HG03442 (cell line): ENCODE measurements around the gene IL21.

Experiments
- ATAC-seq: cut with Tn5 transposase; IDR thresholded peaks from one replicate; pipeline ENCODE4 v1.9.1; 2021; ENCODE audit warnings: mild to moderate bottlenecking, moderate library complexity; ENCODE audit not compliant: unreplicated experiment

IL21 gene

DNA sequence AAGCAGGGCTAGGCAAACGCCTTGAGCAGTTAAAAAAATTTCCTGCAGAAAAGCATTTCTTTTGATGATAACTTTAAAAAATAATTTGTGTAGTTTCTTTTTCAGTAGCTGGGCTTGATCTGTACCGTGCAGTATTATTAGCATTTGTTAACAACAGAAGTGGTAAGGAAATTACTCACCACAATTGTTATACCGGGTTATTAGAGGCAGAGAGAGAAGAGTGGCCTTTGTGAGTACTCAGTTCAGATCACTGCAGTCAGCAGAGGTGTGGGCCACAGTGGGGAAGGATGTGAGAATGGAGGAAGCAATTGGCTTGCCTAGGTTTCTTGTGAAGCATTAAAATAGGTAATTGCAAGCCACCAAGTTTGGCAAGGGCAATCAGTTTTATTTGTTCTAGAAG is 14.3 kb upstream of the IL21 start:
- peak; percentile 81 for ATAC-seq

DNA sequence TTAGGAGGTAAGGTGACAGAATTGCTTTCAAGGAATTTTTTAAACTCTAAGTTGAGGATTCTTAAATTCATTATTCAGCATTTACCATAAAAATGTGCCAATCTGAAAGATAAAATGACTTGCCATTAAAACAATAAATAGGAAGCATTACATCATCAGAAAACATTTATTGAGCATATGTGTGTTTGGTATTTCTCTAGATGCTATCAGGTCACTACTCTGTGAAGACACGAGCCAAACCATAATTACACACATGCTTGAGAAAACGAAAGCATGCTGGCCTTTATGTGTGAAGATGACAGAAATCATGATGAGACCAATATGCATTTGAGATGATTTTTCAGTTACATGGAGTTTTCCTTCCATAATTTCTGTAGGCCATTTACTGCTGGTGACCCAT is 12.3 kb upstream of the IL21 start:
- no peak for ATAC-seq

DNA sequence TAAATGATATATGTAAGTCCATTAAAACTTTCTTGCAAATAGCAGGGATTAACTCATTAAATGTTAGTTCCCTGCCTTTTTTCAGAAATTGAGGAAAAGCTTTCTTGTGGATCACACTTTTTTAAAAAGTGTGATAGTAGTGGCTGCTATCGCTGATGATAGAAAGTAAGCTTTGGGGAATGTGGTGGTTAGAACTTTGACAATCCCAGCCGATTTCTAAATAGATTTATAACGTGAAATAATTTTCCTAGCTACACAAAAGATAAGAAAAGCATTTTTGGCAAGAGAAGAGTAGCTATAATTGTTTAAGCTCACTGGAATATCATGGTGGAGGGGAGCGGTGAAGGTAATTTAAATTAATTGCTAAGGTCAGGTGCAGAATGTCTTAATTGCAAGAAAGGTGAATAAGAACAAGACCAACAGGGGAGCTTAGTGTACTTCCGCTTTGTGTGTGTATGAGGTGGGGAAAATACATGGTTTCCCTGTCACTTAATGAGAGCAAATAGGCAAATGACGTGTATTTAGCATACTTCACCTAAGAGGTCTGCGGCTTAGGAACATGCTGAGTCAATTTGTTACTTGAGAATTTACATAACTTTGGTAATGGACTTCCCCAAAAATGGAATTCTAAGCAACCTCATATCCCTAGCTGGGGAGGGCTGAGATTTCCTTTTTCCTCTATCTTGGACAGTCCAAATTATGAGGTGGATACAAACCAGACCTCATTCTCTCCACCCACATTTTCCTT is 11.7 kb upstream of the IL21 start:
- peak; percentile 67 for ATAC-seq

DNA sequence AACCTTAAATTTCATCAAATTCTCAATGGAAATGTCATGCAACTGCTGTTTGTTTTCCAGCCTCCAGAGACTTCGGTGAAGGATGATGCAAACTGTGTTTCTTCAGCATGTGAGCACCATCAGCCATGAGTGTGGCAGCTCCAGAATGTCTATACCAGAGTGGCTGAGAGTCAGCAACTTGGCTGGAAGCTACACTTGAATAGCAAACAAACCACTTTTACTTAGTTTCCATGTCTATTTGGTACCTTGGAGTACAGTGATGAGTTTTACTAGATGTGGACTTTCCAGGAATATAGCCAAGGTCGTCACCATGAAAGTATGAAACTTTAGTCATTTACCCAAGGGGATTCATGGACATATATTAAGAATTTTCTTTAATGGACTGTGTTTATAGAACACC is 4.3 kb upstream of the IL21 start:
- no peak for ATAC-seq

DNA sequence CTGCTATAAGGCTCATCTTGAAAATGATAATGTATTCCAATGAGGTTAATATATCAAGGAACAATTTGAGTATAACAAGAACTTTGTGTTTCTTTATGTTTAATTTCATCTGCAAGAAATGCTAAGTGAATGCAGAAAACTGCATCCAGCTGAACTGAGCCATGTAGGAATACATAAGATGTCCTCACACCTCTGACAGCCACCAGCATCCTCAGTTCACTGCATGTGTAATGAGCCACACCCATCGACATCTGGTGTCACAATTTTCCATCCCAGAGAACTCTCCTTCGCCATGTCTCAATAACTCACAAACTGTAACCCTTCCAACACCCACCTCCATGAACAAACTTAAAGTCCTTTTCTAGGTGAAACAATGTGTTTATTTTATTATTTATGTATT is 3.3 kb upstream of the IL21 start:
- ATAC-seq = no peak

DNA sequence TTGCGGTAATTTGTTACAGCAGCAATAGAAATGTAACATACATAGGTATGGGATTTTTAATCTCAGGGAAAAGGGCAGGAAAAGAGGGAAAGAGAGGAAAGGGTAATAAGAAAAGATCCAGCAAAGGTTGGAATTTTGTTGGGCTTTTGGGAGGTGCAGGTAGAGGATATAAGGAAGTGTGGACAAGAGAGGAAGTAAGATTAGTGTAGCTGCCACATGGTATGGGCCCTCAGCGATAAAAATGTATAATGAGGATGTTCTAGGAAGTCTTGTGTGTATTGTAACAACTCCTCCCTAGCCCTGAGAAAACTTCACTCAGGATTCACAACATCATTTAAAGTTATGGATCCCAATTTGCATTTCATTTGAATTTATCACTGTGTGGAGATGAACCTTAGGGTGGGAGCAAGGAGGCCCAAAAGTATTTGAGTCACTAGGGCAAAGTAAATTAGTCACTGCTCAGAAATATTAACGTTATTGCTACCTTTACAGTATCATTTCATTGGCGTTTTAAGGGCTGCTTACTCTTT is 2.8 kb upstream of the IL21 start:
- no peak for ATAC-seq

DNA sequence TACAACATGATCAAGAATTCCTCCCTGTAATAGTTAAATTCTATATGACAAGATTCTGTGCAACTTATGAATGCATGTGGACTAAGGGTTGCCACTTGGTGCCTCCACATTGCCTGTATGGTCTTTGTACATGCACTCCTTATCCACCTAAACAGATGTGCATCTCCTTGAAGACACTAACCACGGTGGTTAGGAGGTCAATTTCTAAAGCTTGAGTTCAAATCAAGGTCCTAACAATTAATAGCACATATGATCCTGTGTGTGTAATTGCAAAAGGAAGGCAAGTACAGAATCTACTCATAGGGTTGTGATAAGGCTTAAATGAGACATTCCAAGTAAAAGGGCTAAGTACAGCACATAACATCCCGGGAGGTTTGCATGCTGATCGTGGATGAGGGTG is 1.5 kb upstream of the IL21 start:
- ATAC-seq = no peak

DNA sequence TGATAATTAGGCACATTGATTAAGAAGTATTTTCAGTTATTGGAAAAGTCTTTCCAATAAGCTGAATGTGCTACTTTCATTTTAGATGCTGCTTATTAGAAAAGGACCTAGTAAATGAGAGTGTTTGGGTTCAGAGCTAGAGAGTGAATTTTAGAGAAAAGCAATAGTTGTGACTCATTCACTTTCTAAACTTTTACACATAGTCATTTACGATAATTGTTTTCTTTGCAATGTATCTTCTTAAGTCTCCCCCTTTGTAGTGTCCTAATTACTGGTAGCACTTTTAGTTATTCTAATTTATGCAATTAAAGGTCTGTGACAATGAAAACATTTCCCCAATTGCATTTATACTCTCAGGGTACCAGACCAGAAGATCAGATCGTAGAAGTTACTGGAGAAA is 1.3 kb downstream of the IL21 start:
- no peak for ATAC-seq

DNA sequence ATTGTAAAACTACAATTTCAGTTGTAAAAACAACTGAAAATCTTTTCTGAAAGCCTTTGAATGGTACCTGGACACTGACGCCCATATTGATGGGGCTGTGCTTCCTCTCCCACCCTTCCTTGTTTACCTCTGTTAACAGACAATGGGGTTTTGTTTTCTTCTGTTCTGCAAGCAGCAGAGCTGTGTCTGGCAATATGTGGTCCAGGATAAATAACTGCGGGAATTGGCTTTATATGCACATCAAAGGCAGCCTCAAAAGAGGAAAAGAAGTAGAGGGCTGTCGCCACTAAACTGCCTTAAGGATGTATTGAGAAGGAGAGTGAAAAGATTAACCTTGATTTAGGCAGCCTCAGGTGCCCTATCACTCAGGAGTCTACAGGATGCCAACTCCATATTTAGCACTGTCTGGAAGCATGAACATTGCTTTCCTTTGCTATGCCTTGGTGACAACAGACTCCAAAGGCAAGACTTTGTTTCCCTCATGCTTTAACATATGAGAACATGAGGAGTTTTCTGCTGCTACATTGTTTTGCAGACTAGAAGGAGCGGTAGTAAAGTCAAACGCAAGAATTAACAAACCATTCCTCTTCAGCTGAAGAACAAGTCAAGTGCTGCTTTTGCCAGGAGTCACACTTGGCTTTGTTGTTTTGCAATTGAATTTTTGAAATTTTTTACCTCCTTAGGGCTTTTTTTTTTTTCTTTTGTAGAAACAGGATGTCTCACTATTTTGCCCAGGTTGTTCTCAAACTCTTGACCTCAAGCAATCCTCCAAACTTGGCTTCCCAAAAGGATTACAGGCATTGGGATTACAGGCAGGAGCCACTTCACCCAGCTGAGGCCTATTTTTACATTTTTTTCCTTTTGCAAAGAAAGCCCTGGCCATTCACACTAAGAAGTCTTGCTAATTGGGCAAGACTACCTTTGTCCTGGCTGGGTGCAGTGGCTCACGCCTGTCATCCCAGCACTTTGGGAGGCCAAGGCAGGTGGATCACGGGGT is 3.0 kb downstream of the IL21 start:
- ATAC-seq = no peak

DNA sequence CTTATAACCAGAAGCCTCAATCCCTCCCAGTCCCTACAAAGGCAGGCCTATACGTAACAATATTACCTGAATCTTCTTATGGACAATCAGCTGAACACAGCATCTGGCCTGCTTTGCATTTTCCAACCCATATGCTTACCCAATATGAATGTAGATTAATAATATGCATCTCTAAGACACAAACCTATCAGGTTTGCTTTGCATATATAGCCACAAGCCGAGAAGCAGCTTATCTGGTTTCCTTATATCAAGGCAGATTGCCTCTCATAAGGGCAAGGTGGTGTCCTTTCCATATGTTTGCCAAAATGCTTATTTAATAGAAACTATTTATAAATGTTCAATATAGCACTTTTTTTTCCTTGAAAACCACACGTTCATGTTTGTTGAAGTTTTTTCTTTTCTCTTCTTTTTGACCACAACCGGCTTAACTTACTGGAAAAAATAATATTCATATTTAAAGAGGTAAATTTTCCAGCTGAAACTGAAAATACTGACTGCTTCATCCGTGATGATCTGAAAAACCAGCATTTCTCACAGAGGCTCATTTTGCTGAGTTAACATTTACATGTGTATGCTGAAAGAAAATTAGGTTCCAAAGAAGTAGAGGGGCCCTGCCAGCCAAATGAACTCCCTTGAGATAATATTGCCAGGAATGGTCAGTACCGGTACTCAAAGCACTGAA is 3.8 kb downstream of the IL21 start:
- no peak for ATAC-seq

DNA sequence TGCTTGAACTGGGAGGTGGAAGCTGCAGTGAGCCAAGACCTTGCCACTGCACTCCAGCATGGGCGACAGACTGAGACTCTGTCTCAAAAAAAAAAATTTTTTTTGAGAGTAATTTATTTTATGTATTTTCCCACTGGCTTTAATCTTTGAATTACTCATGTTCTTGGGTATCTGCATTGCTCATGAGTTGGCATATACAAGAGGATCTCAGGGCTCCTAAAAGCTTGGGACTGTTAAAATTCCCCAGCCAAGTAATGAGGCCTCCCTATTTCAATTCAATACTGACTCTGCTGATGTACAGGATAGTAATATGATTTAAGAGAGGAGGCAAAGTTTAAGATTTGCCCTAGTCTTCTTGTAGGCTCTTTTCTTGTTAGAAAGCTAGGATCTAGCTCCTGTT is 6.2 kb downstream of the IL21 start:
- ATAC-seq = no peak

DNA sequence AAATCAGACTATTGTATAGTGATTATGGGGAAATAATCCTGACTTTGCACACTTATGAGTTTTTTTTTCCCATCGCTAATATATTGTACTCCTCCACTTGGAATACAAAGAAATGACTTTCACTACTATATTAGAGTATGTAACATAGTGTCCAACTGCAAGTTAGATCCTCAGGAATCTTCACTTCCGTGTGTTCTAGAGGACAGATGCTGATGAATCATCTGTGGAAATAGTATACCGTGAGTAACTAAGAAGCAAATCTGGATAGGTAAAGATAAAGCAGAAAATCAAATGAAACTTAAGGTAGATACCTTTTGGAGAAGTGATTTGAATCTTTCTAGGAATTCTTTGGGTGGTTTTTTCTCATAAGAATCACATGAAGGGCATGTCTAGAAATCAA is 8.3 kb downstream of the IL21 start:
- ATAC-seq = no peak

DNA sequence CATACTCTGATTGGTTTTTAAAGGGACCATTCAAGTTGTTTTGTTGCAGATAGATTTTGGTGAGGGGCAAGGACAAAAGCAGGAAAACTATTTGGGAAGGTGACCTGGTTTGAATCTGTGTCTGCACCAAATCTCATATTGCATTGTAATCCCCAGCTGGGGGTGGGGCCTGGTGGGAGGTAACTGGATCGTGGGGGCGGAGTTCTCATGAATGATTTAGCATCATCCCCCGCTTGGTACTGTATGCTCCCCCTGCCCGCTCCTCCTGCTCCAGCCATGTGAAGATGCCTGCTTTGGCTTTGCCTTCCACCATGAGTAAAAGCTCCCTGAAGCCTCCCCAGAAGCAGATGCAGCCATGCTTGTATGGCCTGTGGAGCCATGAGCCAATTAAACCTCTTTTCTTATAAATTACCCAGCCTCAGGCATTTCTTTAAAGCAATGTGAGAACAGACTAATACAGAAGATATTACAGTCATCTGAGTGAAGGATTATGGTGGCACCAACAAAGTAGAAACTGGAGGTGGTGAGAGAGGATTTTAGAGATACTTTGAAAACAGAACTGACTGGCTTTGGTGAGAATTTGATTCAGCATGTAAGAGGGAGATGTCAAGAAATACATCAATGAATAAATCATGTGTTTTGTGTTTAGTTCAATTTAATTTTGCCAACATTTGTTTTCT is 14.4 kb downstream of the IL21 start:
- ATAC-seq = no peak

DNA sequence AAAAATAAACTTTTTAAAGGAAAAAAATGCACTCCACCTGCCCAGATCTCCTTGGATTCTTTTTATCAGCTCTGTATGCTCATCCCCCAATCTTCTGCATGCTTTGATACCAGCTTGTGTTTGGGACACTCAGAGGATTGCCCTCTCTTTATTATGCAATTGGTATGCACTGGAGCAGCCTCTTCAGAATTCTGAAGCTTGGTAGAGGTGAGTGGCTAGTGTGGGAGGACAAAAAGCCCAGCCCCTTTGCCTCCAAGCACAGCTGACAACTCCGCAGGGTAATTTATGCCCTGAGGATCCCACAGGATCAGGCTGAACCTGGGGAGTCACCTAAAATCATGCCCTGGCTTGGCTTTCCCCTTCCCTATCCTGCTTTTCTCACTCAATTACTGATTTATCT is 16.7 kb downstream of the IL21 start:
- no peak for ATAC-seq

DNA sequence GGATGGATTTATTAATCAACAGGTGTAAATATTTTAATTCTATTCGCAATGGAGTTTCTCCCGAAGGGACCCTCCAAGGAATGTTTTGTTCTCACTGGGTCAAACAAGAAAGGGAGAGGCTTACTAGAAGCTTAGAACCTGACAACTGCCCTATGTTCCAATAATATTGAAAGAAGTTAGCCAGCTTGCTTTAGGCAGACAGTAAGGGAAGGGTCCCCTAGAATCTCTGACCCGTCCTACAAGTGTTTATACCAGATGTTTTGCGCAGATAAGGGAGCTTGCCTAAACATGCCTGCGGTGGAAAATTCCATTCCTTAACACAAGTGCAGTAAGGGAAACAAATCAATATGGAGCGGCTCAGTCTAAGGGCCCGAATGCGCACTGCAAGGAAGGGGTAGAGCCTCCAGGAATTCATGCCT is 17.7 kb downstream of the IL21 start:
- ATAC-seq = no peak

DNA sequence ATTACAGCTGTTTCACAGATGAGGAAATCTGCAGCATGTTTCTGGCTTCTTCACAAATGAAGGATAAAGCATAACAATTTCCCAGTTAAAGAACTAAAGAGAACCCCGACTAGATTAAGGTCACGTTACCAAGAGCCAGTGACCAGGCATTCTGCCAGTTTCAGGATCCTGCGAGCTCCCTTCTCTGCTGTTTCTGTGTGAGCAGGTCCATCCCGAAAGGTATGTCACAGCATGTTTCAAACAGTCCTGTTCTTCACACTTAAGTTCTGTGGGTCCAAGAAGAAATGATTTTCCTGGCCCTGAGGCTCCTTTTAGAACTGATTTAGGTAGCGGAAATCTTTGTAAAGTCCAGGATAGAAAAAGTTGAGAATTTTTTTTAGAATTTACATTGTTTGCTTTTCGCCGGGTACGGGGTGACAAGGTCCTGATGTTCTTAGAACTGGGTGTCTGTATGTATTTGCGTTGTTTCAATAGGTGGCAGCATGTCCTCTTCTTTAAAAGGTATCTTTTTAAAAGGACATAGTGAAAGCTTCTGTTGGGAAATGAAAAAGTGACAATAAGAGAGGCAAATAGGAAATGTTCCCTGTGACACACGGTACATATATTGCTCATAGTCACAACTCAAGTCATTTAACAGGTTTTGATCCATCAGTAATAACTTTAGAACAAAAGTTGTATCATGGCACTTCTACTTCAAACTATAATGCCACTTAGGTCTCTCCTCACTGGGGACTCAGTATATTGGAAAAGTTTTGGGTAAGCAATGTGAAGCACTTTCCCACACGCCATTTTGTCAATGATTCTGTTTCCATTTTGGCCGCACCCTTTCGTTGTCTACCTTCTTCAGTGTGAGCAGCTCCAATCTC is 18.4 kb downstream of the IL21 start:
- peak; percentile 55 for ATAC-seq

DNA sequence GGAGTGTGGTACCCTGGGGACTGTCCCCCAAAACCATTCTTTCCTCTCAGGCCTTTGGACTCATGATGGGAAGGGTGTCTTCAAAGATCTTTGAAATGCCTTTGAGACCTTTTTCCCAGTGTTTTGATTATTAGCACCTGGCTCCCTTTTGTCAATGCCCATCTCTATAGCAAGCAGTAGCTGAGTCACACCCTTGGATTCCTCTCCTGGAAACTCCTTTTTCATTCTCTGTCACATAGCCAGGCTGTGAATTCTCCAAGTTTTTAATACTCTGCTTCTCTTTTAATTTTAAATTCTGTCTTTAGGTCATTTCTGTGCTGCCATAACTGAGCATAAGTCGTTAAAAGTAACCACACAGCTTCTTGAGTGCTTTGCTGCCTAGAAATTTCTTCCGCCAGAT is 29.7 kb downstream of the IL21 start:
- ATAC-seq = no peak

DNA sequence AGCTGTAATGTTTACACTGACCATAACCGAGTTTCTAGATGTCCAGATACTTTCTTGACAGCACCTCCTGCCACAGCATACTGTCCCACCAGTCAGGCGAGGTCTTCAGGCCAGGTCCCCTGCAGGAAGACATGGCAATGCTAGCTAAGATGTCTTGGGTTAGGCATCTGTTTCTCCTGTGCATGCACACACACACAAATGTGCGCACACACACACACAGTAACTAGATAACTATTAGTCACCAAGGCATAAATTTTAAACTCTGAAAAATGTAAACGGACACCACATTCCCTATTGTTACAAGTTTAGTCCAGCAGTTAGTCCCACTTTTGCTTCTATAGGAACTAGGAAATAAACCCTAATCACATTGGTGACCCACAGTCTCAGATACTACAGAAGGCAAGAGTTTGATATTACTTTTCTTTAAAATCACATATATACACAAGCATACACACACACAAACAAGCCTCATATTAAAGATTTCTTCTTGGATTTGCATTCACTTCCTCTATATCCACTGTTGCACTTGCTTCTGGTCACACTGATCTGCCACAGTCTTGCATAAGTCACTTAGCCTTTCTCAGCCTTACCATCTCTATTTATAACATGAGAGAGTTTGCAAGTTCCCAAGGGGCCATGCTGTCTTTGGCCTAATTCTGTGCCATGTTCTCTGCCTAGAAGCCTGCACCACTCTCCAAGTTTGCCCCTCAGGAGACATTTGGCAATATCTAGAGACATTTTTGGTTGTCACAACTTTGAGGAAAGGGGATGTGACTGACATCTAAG is 32.2 kb downstream of the IL21 start:
- ATAC-seq = no peak

DNA sequence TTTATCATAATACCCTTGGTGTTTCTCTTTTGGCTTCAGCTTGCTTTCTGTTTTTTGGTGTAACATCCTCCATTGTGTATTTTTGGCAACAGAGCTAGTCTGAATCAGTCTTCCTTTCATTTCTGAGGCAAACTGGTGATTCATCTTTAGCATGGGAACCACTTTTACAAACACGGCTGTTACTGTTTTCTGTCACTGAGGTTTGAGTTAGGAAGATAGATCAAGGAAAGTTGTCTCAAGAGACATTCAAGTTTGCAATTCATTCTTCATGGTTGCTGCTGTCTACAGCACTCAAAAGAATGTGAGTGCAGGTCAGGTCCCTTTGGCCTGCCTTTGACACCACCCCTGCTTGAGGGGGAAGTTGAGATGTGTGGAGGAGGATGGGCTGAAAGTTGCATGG is 36.3 kb downstream of the IL21 start:
- peak; percentile 83 for ATAC-seq
